OCI-LY3 (cell line): ENCODE data around the gene PRDM2.

ENCODE experiments used
- H2AFZ ChIP-seq: fragments of 200-600, 300-600 bp; shearing (Covaris generic); 2 replicates; pipeline ENCODE4 v1.6.0; 2014; ENCODE audit warnings: antibody characterized with exemption, low read depth, low read length
- H3K27ac ChIP-seq: fragments of 200-600, 300-600 bp; sonication (generic); 2 replicates; pipeline ENCODE4 v1.5.1; 2014; ENCODE audit warnings: mild to moderate bottlenecking, low read length, moderate library complexity, mixed read lengths
- H3K27me3 ChIP-seq: fragments of 200-600, 300-600 bp; sonication (generic); 2 replicates; pipeline ENCODE4 v1.6.1; 2014; ENCODE audit warnings: low read depth, low read length, mixed read lengths
- H3K36me3 ChIP-seq: fragments of 200-600, 300-600 bp; sonication (generic); replicated peaks from 2 replicates; pipeline ENCODE3; 2014; ENCODE audit warnings: low read depth, low read length, mixed read lengths
- H3K4me1 ChIP-seq: fragments of 300-600, 200-600 bp; sonication (generic); 2 replicates; pipeline ENCODE4 v1.6.1; 2014; ENCODE audit warnings: low read length, mixed read lengths
- H3K4me2 ChIP-seq: fragments of 200-600, 300-600 bp; sonication (generic); 2 replicates; pipeline ENCODE4 v1.6.1; 2014; ENCODE audit warnings: low read length, mixed read lengths
- H3K4me3 ChIP-seq: fragments of 300-600, 200-600 bp; sonication (generic); 2 replicates; pipeline ENCODE4 v1.5.1; 2014; ENCODE audit warnings: antibody characterized with exemption, mild to moderate bottlenecking, low read length, moderate library complexity
- H3K79me2 ChIP-seq: fragments of 300-600, 200-600 bp; shearing (Covaris generic); 2 replicates; pipeline ENCODE4 v1.6.1; 2014; ENCODE audit warnings: mild to moderate bottlenecking, low read length, mixed read lengths
- H3K9ac ChIP-seq: fragments of 300-600, 200-600 bp; shearing (Covaris generic); 2 replicates; pipeline ENCODE4 v1.6.0; 2014; ENCODE audit warnings: mild to moderate bottlenecking, low read length, moderate library complexity
- H3K9me3 ChIP-seq: fragments of 200-600, 300-600 bp; shearing (Covaris generic); 2 replicates; pipeline ENCODE4 v1.6.1; 2014; ENCODE audit warnings: low read length, mixed read lengths; ENCODE audit not compliant: insufficient read depth
- H4K20me1 ChIP-seq: fragments of 200-600, 300-600 bp; sonication (generic); 2 replicates; pipeline ENCODE4 v1.6.1; 2016; ENCODE audit warnings: low read length, mixed read lengths; ENCODE audit not compliant: insufficient read depth
- EZH2phosphoT487 ChIP-seq: fragments of 200-600 bp; shearing (Covaris generic); IDR thresholded peaks from 2 replicates; pipeline ENCODE4 v1.6.1; 2018; ENCODE audit warnings: antibody characterized with exemption, mixed run types, low read depth
- TF ChIP-seq, protein P1 (sequence below): fragments of 200-600, 300-600 bp; sonication (generic); IDR thresholded peaks from 2 replicates; pipeline ENCODE4 v1.5.1; 2014; ENCODE audit warnings: antibody characterized with exemption, low read length, low read depth

The PRDM2 gene

DNA sequence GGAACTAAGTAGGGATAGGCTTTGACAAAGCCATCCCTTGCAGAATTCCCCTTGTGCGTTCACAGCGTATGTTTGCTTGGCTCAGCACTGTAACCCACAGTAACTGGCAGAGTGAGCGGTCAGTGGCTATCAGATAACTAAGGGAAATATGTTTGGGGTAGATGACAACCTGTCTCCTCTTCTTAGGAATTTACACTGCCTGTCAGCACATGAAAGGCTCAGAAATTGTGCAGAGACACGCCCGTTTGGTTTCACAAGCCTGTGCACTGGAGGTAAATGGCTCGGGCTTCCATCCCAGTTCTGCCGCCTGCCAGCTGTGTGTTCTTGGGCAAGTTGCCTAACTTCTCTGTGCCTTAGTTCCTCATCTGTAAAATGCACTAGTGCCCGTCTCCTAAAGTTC lies 101.2 kb downstream of the PRDM2 start:
- Histone ChIP-seq H3K4me3 (no peak overlapping the region), H2AFZ (no peak overlapping the region), H3K27me3 (no peaks in the 10 kb centered on the region), H4K20me1 (peaks cover 99% of the 10 kb centered on the region), H3K27ac (no peak overlapping the region), H3K4me1 (peaks cover 22% of the 10 kb centered on the region), H3K79me2 (peaks cover 49% of the 10 kb centered on the region), H3K9ac (no peak overlapping the region), H3K36me3 (peaks cover 14% of the 10 kb centered on the region), H3K9me3 (no peaks in the 10 kb centered on the region), H3K4me2 (no peak overlapping the region)
- no peak for TF ChIP-seq EZH2phosphoT487
- TF ChIP-seq, protein P1, sequence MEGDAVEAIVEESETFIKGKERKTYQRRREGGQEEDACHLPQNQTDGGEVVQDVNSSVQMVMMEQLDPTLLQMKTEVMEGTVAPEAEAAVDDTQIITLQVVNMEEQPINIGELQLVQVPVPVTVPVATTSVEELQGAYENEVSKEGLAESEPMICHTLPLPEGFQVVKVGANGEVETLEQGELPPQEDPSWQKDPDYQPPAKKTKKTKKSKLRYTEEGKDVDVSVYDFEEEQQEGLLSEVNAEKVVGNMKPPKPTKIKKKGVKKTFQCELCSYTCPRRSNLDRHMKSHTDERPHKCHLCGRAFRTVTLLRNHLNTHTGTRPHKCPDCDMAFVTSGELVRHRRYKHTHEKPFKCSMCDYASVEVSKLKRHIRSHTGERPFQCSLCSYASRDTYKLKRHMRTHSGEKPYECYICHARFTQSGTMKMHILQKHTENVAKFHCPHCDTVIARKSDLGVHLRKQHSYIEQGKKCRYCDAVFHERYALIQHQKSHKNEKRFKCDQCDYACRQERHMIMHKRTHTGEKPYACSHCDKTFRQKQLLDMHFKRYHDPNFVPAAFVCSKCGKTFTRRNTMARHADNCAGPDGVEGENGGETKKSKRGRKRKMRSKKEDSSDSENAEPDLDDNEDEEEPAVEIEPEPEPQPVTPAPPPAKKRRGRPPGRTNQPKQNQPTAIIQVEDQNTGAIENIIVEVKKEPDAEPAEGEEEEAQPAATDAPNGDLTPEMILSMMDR = no peak

DNA sequence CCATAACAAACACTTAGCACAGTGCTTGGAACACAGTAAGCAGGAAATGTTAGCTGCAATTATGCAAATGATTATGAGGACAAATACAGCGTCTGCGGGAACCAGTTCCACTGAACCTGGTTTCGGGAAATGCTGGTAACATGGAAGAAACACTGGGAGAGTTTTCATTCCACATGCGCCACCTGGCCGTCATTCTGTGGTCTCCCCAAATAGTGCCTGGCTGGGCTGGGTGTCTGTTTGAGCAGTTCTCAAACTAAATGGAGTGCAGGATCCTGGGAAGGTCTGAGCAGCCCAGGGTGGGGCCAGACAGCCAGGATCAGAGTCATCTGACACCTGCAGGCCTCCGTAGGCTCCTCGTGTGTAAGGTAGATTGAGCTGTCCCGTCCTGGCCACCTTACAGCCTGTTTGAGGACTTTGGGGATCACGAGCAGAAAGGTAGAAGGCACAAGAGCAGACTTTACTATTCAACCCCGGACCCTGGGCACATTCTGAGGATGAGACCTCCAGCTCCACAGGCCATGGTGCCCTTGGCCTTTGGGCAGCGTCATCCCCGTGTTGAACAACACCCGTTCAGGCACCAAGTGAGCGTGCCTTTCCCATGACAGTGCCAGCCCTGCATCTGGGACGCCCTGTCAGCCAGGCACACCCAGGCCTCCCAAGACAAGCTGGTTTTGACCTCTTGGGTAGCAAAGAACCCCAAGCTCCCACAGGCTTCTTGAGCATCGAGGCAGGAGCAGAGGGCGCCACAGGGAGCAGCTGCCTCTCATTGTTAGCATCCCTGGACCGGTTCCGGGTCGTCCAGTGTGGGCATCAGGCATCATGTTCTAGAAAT lies 101.9 kb downstream of the PRDM2 start:
- peaks cover 9% of the 10 kb centered on the region for H3K36me3 ChIP-seq
- H2AFZ ChIP-seq = no peak overlapping the region
- peaks cover 21% of the 10 kb centered on the region for H3K4me1 ChIP-seq
- no peak overlapping the region for H3K4me3 ChIP-seq
- H3K9ac ChIP-seq = no peak overlapping the region
- TF ChIP-seq EZH2phosphoT487 = no peak
- TF ChIP-seq, protein P1 = no peak
- peaks cover 42% of the 10 kb centered on the region for H3K79me2 ChIP-seq
- no peak overlapping the region for H3K27ac ChIP-seq
- H3K9me3 ChIP-seq = no peaks in the 10 kb centered on the region
- H3K4me2 ChIP-seq = no peak overlapping the region
- H3K27me3 ChIP-seq = no peaks in the 10 kb centered on the region
- peaks cover 99% of the 10 kb centered on the region for H4K20me1 ChIP-seq

DNA sequence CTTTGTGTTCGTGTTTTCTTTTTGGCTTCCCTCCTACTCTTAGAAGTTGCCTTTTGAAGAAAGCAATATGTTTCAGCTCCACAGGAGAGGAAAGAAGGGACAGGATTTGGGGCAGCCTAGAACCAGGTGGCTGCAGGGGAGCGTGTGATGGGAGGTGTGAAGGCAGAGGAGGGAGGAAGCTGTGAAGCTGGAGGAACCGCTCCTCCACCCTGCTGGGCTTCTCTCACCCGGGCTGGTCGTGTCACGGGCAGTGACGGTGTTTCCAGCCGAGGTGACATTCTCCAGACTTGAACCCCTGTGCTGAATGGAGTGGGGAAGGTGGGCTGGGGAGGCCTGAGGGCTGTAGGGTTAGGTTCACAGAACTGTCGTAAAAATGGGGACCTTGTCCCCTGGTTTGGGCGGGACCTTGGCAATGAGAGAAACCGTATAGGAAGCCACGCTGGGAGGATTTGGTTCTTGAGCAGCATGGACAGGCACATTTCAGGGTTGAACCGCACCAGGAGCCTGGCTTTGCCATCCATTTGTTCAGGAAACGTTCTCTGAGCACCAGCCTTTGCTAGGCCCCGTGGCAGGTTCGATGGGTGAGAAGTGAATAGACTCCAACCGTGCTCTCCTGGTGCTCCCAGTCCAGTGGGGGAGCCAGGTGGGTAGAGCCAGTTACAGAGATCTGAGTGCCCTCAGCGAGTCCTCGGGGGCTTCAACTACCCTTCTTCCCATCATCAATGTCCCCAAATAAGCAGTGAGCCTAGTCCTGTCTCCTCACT lies 103.0 kb downstream of the PRDM2 start:
- no peak overlapping the region for H3K4me2 ChIP-seq
- H3K27ac ChIP-seq = no peak overlapping the region
- no peak for TF ChIP-seq EZH2phosphoT487
- TF ChIP-seq, protein P1 = no peak
- peaks cover 36% of the 10 kb centered on the region for H3K79me2 ChIP-seq
- H3K9me3 ChIP-seq = no peaks in the 10 kb centered on the region
- H3K4me1 ChIP-seq = peaks cover 21% of the 10 kb centered on the region
- peaks cover 6% of the 10 kb centered on the region for H3K36me3 ChIP-seq
- no peaks in the 10 kb centered on the region for H3K27me3 ChIP-seq
- no peak overlapping the region for H3K4me3 ChIP-seq
- H4K20me1 ChIP-seq = peaks cover 99% of the 10 kb centered on the region
- no peak overlapping the region for H2AFZ ChIP-seq
- H3K9ac ChIP-seq = no peak overlapping the region

DNA sequence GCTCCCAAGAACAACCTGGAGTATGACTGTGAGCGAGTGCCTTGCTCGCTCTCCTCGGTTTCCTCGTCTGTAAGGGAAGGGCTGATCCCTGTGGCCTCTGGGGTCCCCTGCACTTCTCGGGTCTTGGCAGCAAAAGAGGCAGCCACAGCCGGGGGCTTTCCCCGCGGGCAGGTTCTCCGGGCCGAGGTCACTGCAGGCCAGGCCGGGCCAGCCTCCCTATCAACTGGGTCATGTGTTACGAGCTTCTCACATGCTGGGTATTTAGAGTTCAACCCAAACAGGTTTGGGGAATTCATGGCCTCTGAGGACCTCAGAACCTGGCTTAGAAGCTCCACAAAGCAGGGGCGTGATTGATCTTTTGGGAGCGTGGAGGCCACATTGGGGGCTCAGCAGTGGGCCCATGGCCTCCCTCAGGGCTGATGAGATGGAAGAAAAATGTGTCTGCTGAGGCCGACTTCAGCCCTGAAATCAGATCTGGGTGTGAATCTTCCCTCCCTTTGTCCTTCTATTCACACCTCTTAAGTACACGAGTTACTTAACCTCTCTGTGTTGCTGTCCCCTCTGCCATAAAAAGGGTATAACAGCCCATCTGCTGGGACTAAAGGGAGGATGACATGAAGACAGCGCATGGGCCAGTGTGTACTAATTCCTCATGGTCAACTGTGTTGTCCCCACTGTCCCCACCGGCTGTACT lies 103.7 kb downstream of the PRDM2 start:
- Histone ChIP-seq H3K27ac (no peak overlapping the region), H3K79me2 (peaks cover 29% of the 10 kb centered on the region), H3K4me3 (no peak overlapping the region), H3K9ac (no peak overlapping the region), H3K27me3 (no peaks in the 10 kb centered on the region), H3K4me2 (no peak overlapping the region), H3K36me3 (peaks cover 3% of the 10 kb centered on the region), H3K4me1 (peaks cover 22% of the 10 kb centered on the region), H2AFZ (no peak overlapping the region), H4K20me1 (peaks cover 95% of the 10 kb centered on the region), H3K9me3 (no peaks in the 10 kb centered on the region)
- TF ChIP-seq, protein P1 = no peak
- TF ChIP-seq EZH2phosphoT487 = no peak
